Dedifferentiated amniotic fluid mesenchymal stem cell (primary cell): ENCODE results near the gene NPAS1.
A peak's percentile ranks its signal among the peaks of the same experiment; 100 is the strongest.
"Not testable (repeated sequence)": the region's sequence is repeated elsewhere in the genome, so short reads cannot be mapped to it uniquely, and the experiment has no call there.

ENCODE experiments used
- DNase-seq: peaks from one replicate; pipeline ENCODE4 v3.0.0-alpha.2; 2016; ENCODE audit errors: extremely low spot score

The NPAS1 gene

DNA sequence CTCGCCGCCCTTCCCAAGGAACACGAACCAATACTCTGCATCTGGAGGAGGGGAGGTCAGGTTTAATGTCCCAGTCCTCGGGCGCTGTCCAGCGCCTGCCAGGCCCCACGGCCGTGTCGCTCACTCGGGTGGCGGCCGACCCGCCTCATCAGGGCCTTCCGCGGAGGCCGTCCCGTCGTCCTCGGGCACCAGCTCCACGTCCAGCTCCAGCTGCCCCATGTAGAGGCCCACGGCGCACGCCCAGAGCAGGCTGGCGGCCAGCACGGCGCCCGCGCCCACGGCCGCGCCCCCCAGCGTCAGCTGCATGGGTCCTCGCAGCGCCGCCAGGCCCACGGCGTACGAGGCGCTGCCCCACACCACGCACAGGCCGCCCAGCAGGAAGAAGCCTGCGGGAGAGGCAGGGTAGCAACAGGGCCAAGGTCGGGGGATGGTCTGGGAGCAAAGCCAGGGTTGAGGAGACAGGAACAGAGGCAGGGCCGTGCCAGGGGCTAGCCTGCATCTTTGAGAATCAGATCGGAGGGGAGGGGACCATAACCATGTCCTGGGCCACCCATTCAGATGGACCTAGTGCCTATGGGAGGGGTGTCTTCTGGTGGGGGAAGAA lies 26.3 kb downstream of the NPAS1 start:
- no peak for DNase-seq

GRCh38 chr19:47047272-47047762 lies 27.7 kb downstream of the NPAS1 start:
- no peak for DNase-seq

- DNase-seq: peak; percentile 88
Observed at GRCh38 chr19:47047763-47048405, 28.2 kb downstream of the NPAS1 start.

GRCh38 chr19:47049307-47049700 lies 29.7 kb downstream of the NPAS1 start:
- peak; percentile 75 for DNase-seq

GRCh38 chr19:47050562-47050961 lies 30.9 kb downstream of the NPAS1 start:
- DNase-seq: not testable (repeated sequence)

DNA sequence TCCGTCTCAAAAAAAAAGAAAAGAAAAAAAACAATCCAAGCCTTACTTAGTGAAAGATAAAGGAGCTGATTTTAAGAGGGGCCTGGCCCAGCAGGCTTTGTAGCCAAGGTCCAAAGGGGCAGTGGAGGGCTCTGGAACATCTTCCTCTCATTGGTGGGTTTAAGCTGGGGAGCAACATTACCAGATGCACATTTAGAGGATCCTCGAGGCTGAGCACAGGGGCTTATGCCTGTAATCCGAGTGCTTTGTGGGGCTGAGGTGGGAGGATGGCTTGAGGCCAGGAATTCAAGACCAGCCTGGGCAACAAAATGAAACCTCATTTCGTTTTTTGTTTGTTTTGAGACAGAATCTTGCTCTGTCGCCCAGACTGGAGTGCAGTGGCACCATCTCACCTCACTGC lies 36.8 kb downstream of the NPAS1 start:
- no peak for DNase-seq

DNA sequence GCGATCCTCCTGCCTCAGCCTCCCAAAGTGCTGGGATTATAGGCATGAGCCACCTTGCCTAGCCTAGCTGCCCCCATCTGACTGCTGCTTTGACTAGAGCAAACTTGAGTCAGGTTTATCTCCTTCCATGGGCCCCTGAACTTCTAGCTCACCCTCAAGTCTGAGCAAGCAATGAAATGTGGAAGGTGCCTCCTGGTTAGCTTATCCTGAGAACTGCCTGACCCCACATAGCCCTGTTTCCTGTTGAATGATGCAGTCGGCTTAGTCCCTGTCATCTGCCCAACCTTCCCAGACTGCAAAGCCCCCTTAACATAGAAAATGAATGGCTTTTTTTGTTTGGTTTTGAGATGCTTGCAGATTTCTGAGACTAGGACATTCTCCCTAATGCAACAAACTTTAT lies 37.7 kb downstream of the NPAS1 start:
- no peak for DNase-seq

- DNase-seq: no peak
Observed at GRCh38 chr19:47058621-47059022, 39.0 kb downstream of the NPAS1 start.

GRCh38 chr19:47063874-47064273 lies 44.2 kb downstream of the NPAS1 start:
- no peak for DNase-seq

GRCh38 chr19:47065242-47065641 lies 45.6 kb downstream of the NPAS1 start:
- DNase-seq: no peak

- DNase-seq: no peak
Observed at GRCh38 chr19:47066376-47067214, 47.0 kb downstream of the NPAS1 start.

DNA sequence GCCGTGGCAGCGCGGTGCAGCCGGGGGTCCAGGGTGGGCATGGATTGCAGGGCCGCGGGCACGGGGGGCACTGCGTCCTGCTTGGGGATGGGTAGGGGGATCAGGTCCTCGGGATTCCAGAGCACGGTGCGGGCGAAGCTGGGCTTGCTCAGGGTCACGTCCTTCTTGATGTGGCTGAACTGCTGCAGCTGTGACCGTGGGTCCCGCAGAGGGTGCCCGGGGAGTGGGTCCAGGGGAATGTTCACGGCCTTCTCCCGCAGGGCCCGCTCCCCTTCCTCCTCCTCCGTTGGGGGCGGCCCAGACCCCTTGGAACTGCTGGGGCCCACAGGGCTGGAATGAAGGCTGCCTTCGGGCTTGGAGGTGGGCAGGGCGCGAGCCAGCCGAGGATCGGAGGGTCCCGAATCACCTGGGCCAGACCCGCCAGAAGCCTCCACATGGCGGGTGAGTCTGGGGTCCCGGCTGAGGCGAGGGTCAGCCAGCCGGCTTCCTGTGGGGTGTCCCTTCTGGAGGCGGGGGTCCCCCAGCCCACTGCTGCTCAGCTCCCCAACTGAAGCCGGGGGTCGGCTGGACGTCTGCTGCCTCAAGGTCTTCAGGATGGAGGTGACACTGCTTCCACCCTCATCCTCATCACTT lies 47.7 kb downstream of the NPAS1 start:
- no peak for DNase-seq

DNA sequence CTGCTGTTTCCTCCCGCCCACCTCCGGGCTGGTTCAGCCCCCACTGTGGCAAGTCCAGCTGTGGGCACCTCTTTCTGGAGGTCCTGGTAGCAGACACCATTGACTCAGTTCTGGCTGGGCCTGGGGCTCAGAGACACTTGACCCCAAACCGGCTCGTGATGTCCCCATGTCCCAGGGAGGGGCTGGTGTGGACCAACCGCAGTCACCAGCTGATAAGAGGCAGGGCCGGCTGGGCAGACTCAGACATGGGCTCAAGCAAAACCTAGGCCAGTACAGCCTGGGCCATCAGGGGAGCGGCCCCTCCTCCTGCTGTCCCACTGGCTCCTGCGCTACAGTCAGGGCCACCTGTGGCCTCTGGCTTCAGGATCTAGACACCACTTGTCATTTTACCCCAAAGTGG lies 48.6 kb downstream of the NPAS1 start:
- DNase-seq: no peak

DNA sequence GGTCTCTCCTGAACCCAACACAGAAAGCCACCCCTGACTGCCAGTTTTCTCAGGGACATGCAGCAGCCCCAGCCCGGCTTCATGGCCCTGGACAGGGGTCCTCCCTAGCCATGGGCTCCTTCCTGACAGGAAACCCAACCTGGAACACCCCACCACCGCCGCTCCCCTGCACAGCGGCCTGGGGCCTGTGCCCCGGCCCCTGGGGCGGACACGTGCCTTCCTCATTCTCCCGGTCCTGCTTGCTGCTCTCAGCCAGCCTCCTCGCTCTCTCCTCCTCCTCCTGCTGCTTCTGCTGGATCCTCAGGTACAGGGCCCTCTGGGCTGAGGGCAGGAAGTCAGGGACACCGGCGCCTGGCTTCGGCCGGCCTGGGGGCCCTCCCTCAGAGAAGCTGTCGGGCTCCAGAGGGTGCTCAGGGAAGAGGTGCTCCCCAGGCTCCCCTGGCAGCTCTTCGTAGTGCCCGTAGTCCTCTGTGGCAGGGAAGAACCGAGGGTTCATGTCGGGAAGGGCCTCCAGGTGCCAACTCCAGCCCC lies 49.3 kb downstream of the NPAS1 start:
- DNase-seq: no peak

DNA sequence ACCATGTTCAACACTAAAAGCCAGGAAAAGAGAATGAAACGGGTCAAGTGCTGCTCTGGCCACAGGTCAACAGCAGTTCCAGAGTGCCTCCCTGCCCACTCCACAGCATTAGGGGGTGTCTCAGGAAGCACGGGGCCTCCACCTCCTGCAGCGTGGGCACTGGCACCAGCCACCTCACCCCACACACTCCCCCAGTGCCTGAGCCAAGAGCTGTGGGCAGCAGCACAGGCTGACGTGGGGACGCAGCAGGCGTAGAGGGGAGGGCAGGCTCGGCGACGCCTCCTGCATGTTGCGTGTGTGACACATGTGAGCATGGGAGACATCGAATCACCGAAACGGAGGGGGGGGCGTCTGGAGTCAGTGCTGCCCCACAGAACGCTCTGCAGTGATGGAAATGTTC lies 50.2 kb downstream of the NPAS1 start:
- DNase-seq: no peak

- no peak for DNase-seq
Observed at GRCh38 chr19:47070756-47071155, 51.1 kb downstream of the NPAS1 start.

DNA sequence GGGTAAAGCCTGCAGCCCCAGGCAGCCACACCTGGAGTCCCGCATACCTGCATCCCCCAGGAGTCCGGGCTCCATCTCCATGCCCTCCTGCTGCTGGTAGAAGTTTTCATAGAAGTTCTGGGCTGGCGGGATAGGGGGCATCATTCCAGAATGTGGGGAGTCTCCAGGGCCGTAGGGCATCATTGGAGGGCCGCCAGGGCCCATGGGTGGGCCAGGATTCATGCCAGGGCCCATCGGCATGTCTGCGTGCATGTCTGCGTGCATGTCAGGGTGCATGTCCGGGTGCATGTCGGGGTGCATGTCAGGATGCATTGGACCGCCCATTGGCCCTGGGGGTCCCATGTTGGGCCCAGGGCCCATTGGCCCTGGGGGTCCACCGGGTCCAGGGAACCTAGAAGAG lies 52.1 kb downstream of the NPAS1 start:
- no peak for DNase-seq

- no peak for DNase-seq
Observed at GRCh38 chr19:47072323-47072722, 52.7 kb downstream of the NPAS1 start.

DNA sequence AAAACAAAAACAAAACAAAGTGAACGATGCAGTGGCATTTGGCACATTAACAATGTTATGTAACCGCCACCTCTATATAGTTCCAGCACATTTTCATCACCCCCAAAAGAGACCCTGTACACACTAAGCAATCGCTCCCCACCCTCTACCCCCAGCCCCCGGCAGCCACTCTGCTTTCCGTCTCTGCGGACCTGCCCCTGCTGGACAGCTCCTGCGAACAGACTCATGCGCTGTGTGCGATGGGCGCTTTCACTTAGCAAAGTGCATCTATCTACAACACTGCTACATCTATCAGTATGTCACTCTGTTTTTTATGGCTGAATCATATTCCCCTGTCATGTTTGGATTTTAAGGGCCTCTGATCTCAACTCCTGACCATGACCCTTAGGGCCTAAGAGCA lies 53.9 kb downstream of the NPAS1 start:
- no peak for DNase-seq

- no peak for DNase-seq
Observed at GRCh38 chr19:47074621-47075020, 55.0 kb downstream of the NPAS1 start.

GRCh38 chr19:47075179-47075810 lies 55.7 kb downstream of the NPAS1 start:
- DNase-seq: no peak

GRCh38 chr19:47075941-47076340 lies 56.3 kb downstream of the NPAS1 start:
- no peak for DNase-seq
